GM18867 (cell line): ENCODE measurements around the gene RAB38.

Source experiments
- ATAC-seq: cut with Tn5 transposase; IDR thresholded peaks from one replicate; pipeline ENCODE4 v1.9.1; 2021; ENCODE audit warnings: mild to moderate bottlenecking, moderate library complexity; ENCODE audit not compliant: unreplicated experiment

RAB38 gene

DNA sequence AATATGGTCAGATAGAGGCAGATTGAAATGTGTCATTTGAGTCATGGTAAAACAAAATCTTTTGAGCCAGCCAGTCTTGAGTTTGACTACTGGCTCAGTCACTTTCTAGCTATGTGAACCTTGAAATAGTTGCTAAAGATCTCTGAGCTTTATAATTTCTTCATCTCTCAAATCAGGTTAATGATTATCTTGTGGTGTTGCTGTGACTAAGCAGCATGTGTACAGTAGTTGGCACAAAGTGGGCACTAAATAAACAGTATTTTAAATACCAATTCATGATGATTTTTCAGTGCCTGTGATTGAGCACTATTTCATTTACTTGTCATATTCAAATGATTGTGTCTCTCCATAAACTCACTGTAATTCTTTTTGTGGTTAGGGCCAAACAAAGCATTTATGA lies 70.8 kb downstream of the RAB38 start:
- ATAC-seq: no peak

DNA sequence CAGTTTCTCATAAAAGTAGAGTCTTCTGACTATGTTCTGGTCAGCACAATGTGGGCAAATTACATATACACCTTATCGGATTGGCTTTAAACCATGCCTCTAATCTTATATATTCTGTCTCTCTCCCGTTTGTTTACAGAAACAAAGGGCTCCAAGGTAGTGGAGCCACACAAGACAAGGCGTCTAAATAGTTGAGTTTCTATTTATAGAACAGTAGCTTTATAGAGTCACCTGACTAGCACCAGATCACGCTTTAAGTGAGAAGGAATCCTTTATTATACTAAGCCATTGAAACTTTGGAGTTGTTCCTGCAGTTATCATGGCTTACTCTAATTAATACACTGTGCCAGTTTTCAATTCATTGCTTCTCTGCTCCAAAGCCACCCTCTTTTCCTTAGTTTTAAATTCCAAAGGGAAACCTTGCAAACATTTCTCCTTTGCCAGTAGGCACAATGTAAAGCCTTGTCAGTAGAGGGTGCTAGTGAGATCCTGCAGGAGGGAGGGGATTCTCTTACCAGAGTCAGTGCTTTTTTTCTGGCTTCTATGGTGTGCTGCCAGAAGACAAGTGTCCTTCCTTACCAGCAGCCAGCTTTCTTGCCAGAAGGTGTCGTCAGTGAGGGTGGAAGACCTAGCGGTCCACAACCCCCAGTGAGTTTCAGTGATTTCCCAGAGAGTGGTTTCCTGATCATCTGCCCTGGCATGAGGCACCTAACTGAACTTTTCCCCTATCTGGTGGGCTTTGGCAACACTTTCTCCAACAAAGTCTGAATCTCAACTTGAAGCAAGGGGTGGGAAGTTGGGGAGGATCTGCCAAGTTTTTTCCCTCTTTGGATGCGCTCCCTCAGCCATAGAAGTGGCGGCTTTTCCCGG lies 71.7 kb downstream of the RAB38 start:
- ATAC-seq: peak; percentile 94

GRCh38 chr11:88102598-88102934 lies 72.7 kb downstream of the RAB38 start:
- ATAC-seq: no peak

GRCh38 chr11:88101881-88102597 lies 73.2 kb downstream of the RAB38 start:
- ATAC-seq: no peak

GRCh38 chr11:88100151-88100550 lies 75.1 kb downstream of the RAB38 start:
- ATAC-seq: no peak

GRCh38 chr11:88098289-88098688 lies 77.0 kb downstream of the RAB38 start:
- no peak for ATAC-seq

DNA sequence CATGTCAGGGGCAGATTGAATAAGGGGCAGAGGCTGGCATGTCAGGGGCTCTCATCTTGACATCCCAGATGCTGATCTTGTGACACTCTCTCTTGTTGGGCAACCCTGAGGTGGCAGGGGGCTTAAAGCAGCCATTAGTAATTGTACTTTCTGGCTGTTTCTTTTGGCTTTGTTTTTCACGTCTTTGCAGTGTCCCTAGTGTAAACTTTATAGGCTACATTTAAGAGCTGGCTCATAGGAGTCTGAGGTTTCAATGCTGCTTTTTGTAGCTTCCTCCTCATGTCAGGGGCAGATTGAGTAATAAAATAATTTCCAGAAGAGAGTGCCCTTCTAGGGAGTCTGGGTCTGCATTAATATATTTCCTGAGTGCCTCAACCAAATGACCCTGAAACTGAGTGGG lies 86.1 kb downstream of the RAB38 start:
- no peak for ATAC-seq

DNA sequence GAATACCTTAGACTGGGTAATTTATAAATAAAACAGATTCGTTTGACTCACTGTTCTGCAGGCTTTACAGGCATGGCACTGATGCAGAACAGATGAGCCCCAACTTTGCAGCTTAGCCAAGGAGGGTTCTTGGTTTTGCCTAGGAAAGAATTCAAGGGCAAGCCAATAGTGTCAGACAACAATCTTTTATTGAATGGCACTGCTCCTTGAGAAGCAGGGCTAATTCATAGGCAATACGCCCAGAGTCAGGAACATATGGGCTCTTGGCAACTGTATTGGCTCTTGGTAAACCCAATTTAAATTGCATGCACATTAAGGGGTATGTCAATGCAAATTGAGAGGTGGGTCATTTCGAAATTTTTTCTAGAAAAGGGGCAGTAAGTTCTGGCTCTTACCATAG lies 87.9 kb downstream of the RAB38 start:
- ATAC-seq: no peak

- ATAC-seq: no peak
Observed at GRCh38 chr11:88086297-88086696, 88.9 kb downstream of the RAB38 start.

DNA sequence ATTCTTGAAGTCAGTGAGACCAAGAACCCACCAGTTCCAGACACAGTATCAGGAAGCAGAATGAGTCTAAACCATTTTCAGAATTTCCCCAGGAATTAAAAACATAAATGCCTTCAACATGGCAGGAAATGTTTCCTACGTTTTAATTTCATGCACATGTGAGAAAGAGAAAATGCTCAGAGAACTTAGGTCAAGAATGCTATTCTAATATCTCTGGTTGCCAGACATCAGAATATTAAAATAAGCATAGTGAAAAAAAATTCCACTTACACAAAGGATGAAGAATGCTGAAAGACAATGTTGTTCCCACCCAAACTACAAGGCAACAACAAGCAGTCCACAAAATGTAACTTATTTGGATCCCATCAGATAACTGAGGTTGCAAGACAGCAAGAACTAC lies 104.8 kb downstream of the RAB38 start:
- no peak for ATAC-seq

DNA sequence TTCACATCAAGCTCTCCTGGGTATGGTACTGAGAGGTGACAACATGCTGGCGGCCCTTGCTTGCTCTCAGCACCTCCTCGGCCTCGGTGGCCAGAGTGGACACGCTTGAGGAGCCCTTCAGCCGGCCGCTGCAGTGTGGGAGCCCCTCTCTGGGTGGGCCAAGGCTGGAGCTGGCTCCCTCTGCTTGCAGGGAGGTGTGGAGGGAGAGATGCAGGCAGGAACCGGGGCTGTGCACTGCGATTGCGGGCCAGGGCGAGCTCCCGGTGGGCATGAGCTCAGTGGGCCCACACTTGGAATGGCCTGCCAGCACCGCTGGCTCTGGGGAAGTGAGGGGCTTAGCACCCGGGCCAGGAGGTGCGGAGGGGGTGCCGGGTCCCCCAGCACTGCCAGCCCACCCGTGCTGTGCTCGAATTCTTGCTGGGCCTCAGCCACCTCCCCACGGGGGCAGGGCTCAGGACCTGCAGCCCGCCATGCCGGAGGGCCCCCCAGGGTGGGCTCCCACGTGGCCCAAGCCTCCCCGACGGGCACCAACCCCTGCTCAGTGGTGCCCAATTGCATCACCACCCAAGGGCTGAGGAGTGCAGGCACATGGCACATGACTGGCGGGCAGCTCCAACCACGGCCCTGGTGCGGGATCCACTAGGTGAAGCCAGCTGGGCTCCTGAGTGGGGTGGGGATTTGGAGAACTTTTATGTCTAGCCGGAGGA lies 106.2 kb downstream of the RAB38 start:
- ATAC-seq: no peak

GRCh38 chr11:88066090-88066489 lies 109.2 kb downstream of the RAB38 start:
- ATAC-seq: no peak

- ATAC-seq: no peak
Observed at GRCh38 chr11:88064097-88064705, 111.0 kb downstream of the RAB38 start.
